Adrenal gland (tissue), 5 donors: ENCODE measurements around the gene FOXN3.

Source experiments
- POLR2A ChIP-seq, 2 donors: fragments of 450-650 bp; IDR thresholded peaks; one replicate each; pipeline ENCODE4 v1.6.1; 2017; ENCODE audit warnings: antibody characterized with exemption in 2 of 2, mild to moderate bottlenecking in 2 of 2, moderate library complexity in 1 of 2
- TF ChIP-seq, protein P1 (sequence below), 6 experiments: fragments of 450-650 bp in 4 of 6; fragments of 200-600 bp in 2 of 6; sonication (generic) in 1 of 6; IDR thresholded peaks; 1 replicate in 5 of 6; 2 replicates in 1 of 6; pipeline versions ENCODE4 v1.5.1 to v1.8.0; 2016 to 2021; ENCODE audit warnings: antibody characterized with exemption in 6 of 6, mild to moderate bottlenecking in 2 of 6, moderate library complexity in 1 of 6
- donor health status: DM: no; HTN: no; CAD: no.

DNA sequence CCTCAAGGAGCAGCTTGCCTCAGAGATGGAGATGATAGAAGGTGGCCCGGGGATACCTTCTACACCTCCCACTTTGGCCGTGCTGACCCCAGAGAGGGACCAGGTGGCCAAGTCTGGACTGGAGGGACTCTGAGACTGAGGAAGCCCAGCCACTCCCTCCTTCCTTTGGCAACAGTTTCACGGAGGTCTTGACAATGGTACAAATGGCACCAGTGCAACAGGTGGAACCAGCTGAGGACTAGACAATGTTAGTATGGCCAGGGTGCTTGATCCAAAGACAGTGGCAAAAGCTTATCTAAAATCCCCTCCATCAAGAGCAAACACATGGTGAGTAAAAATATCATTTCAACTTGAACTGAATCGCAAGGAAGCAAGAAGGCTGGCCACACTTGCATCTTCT lies 117.4 kb downstream of the FOXN3 start:
- TF ChIP-seq POLR2A (IDR thresholded peaks at IDR 0.05) = no peak
- TF ChIP-seq, protein P1, sequence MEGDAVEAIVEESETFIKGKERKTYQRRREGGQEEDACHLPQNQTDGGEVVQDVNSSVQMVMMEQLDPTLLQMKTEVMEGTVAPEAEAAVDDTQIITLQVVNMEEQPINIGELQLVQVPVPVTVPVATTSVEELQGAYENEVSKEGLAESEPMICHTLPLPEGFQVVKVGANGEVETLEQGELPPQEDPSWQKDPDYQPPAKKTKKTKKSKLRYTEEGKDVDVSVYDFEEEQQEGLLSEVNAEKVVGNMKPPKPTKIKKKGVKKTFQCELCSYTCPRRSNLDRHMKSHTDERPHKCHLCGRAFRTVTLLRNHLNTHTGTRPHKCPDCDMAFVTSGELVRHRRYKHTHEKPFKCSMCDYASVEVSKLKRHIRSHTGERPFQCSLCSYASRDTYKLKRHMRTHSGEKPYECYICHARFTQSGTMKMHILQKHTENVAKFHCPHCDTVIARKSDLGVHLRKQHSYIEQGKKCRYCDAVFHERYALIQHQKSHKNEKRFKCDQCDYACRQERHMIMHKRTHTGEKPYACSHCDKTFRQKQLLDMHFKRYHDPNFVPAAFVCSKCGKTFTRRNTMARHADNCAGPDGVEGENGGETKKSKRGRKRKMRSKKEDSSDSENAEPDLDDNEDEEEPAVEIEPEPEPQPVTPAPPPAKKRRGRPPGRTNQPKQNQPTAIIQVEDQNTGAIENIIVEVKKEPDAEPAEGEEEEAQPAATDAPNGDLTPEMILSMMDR (IDR thresholded peaks at IDR 0.05) = no peak
